Sigmoid colon (tissue), 7 donors: ENCODE measurements around the gene TECTA. TPM values are rescaled to one million over a fixed set of nuclear protein-coding genes. Genes with fewer than 3 reads are reported as not detected.

Experiments used
- DNase-seq: peaks from one replicate; pipeline ENCODE4 v3.0.0-alpha.2; 2019
- H3K27ac ChIP-seq, 4 donors: fragments of 200-600 bp; sonication (generic); one replicate each; pipeline ENCODE4 v1.5.1; 2016 to 2019; ENCODE audit warnings: mild to moderate bottlenecking in 1 of 4
- H3K27me3 ChIP-seq, 3 donors: fragments of 200-600 bp; sonication (generic); one replicate each; pipeline ENCODE4 v1.5.1; 2019; ENCODE audit warnings: mild to moderate bottlenecking in 1 of 3
- H3K36me3 ChIP-seq, 4 donors: fragments of 200-600 bp; sonication (generic); one replicate each; pipeline ENCODE4 v1.5.1; 2016 to 2019
- H3K4me1 ChIP-seq, 4 donors: fragments of 200-600 bp; sonication (generic); one replicate each; pipeline ENCODE4 v1.5.1; 2017 to 2019
- H3K4me3 ChIP-seq, 4 donors: fragments of 200-600 bp; sonication (generic); one replicate each; pipeline ENCODE4 v1.5.1; 2017 to 2019; ENCODE audit warnings: mild to moderate bottlenecking in 2 of 4, moderate library complexity in 1 of 4
- H3K9me3 ChIP-seq, 4 donors: fragments of 200-600 bp in 3 of 4; sonication (generic) in 3 of 4; one replicate each; pipeline versions ENCODE4 v1.5.1 to v1.6.1; 2013 to 2019
- CTCF ChIP-seq, 4 experiments: fragments of 450-650 bp in 3 of 4; fragments of 200-600 bp in 1 of 4; IDR thresholded peaks; one replicate each; pipeline ENCODE4 v1.5.1; 2016 to 2019; ENCODE audit warnings: antibody characterized with exemption in 4 of 4, mild to moderate bottlenecking in 3 of 4, moderate library complexity in 2 of 4
- EP300 ChIP-seq, 4 donors: sonication (generic); formaldehyde crosslinking; IDR thresholded peaks; one replicate each; pipeline ENCODE4 v1.6.1; 2017; ENCODE audit warnings: antibody characterized with exemption in 4 of 4
- POLR2A ChIP-seq, 2 donors: fragments of 450-650 bp; IDR thresholded peaks; one replicate each; pipeline ENCODE4 v1.6.1; 2016; ENCODE audit warnings: antibody characterized with exemption in 2 of 2, mild to moderate bottlenecking in 2 of 2, moderate library complexity in 2 of 2
- POLR2AphosphoS5 ChIP-seq, 4 donors: sonication (generic); formaldehyde crosslinking; IDR thresholded peaks; one replicate each; pipeline ENCODE4 v1.6.1; 2017; ENCODE audit warnings: antibody characterized with exemption in 4 of 4
- WGBS, 2 donors: extraction: QIAGEN DNeasy Blood & Tissue Kit; methylation state at CpG; one replicate each; pipeline ENCODE4 v1.1.7; 2013; 5-methylcytosine and 5-hydroxymethylcytosine counted together
- intact Hi-C: fragments of 100-400 bp; cut with DNase I; formaldehyde crosslinking; loops from one replicate; pipeline ENCODE4 v1.15.1; 2023
- polyA plus RNA-seq, 3 donors: library from polyadenylated mRNA; stranded (reverse); fragments of 200-250 nt; gene quantifications; one replicate each; pipeline ENCODE4 v1.2.3, GENCODE V29; 2013
- total RNA-seq, 4 donors: library from RNA; depleted of rRNA; stranded (reverse); fragments of >200 nt; gene quantifications; one replicate each; pipeline ENCODE4 v1.1.0, GENCODE V29; 2016
- donor health status: healthy with polysubstance abuse.
- donor health status: Bipolar disorder and iron deficiency.
- donor health status: healthy.

The TECTA gene
- total and polyA plus RNA-seq, 7 donors: 0.28 to 3.9 (median 1.1) TPM; not detected in 2

- WGBS, 2 donors: 94 to 95% methylated on average over 4 of the region's 4 CpGs
- Histone ChIP-seq H3K27me3 (no peaks in the 10 kb centered on the region), H3K27ac (no peak overlapping the region), H3K4me1 (no peaks in the 10 kb centered on the region), H3K36me3 (peaks cover 3 to 29% (median 6%) of the 10 kb centered on the region in 4 donors), H3K9me3 (no peaks in the 10 kb centered on the region), H3K4me3 (no peak overlapping the region)
- intact Hi-C loops: no loop called here
- TF ChIP-seq EP300 (IDR thresholded peaks at IDR 0.05) (no peak), POLR2AphosphoS5 (IDR thresholded peaks at IDR 0.05) (no peak), POLR2A (IDR thresholded peaks at IDR 0.05) (no peak), CTCF (IDR thresholded peaks at IDR 0.05) (no peak)
- DNase-seq: no peak
Measured at GRCh38 chr11:121086866-121087265, 14.2 kb upstream of the TECTA start.

- no peak overlapping the region for H3K27ac ChIP-seq
- TF ChIP-seq POLR2AphosphoS5 (IDR thresholded peaks at IDR 0.05): no peak
- no peak for TF ChIP-seq POLR2A (IDR thresholded peaks at IDR 0.05)
- TF ChIP-seq EP300 (IDR thresholded peaks at IDR 0.05): no peak
- no peak for TF ChIP-seq CTCF (IDR thresholded peaks at IDR 0.05)
- no peak overlapping the region for H3K4me3 ChIP-seq
- no peaks in the 10 kb centered on the region for H3K9me3 ChIP-seq
- 96 to 97% methylated on average over 1 of the region's 1 CpG for WGBS, 2 donors
- H3K4me1 ChIP-seq: no peaks in the 10 kb centered on the region
- no peaks in the 10 kb centered on the region for H3K27me3 ChIP-seq
- DNase-seq: no peak
- H3K36me3 ChIP-seq: peaks cover 3 to 22% (median 6%) of the 10 kb centered on the region in 4 donors
- intact Hi-C loops: no loop called here
Measured at GRCh38 chr11:121089566-121089965, 11.5 kb upstream of the TECTA start.

- no peak for DNase-seq
- Histone ChIP-seq H3K4me3 (no peak overlapping the region), H3K9me3 (no peaks in the 10 kb centered on the region), H3K4me1 (no peaks in the 10 kb centered on the region), H3K27ac (no peak overlapping the region), H3K27me3 (no peaks in the 10 kb centered on the region), H3K36me3 (peaks cover 3 to 22% (median 6%) of the 10 kb centered on the region in 4 donors)
- intact Hi-C loops: no loop called here
- TF ChIP-seq POLR2AphosphoS5 (IDR thresholded peaks at IDR 0.05): no peak
- TF ChIP-seq CTCF (IDR thresholded peaks at IDR 0.05): no peak
- no peak for TF ChIP-seq EP300 (IDR thresholded peaks at IDR 0.05)
- no peak for TF ChIP-seq POLR2A (IDR thresholded peaks at IDR 0.05)
- WGBS, 2 donors: 97 to 98% methylated on average over 5 of the region's 5 CpGs
Measured at GRCh38 chr11:121090145-121090721, 10.8 kb upstream of the TECTA start.

GRCh38 chr11:121091492-121092152 lies 9.4 kb upstream of the TECTA start:
- Histone ChIP-seq H3K36me3 (peaks cover 0 to 20% (median 6%) of the 10 kb centered on the region in 4 donors), H3K27ac (no peak overlapping the region), H3K9me3 (no peaks in the 10 kb centered on the region), H3K27me3 (no peaks in the 10 kb centered on the region), H3K4me3 (no peak overlapping the region), H3K4me1 (no peaks in the 10 kb centered on the region)
- 59 to 82% methylated on average over 3 of the region's 3 CpGs for WGBS, 2 donors
- intact Hi-C loops: no loop called here
- no peak for TF ChIP-seq POLR2AphosphoS5 (IDR thresholded peaks at IDR 0.05)
- no peak for DNase-seq

GRCh38 chr11:121095561-121095960 lies 5.5 kb upstream of the TECTA start:
- H3K27me3 ChIP-seq: no peaks in the 10 kb centered on the region
- TF ChIP-seq EP300 (IDR thresholded peaks at IDR 0.05) (no peak), CTCF (IDR thresholded peaks at IDR 0.05) (no peak), POLR2A (IDR thresholded peaks at IDR 0.05) (no peak), POLR2AphosphoS5 (IDR thresholded peaks at IDR 0.05) (no peak)
- WGBS, 2 donors: 84 to 93% methylated on average over 1 of the region's 1 CpG
- H3K4me1 ChIP-seq: no peaks in the 10 kb centered on the region
- no peak overlapping the region for H3K4me3 ChIP-seq
- intact Hi-C loops: no loop called here
- H3K27ac ChIP-seq: no peak overlapping the region
- no peaks in the 10 kb centered on the region for H3K36me3 ChIP-seq
- DNase-seq: no peak
- H3K9me3 ChIP-seq: no peaks in the 10 kb centered on the region
